Left ventricle myocardium inferior (tissue), 1 donor: ENCODE results near the gene PDE6B. TPM values are rescaled to one million over a fixed set of nuclear protein-coding genes. Genes with fewer than 3 reads are reported as not detected.

ENCODE experiments used
- DNase-seq: peaks from one replicate; pipeline ENCODE4 v3.0.0-alpha.2; 2020
- H3K27ac ChIP-seq: fragments of 200-600 bp; replicated peaks from 2 replicates; pipeline ENCODE4 v1.8.0; 2021
- H3K27me3 ChIP-seq: fragments of 200-600 bp; 2 replicates; pipeline ENCODE4 v1.8.0; 2021; ENCODE audit warnings: low read depth
- H3K36me3 ChIP-seq: fragments of 200-600 bp; 2 replicates; pipeline ENCODE4 v1.8.0; 2021
- H3K4me1 ChIP-seq: fragments of 200-600 bp; 2 replicates; pipeline ENCODE4 v1.8.0; 2021
- H3K4me3 ChIP-seq: fragments of 200-600 bp; 2 replicates; pipeline ENCODE4 v1.8.0; 2021; ENCODE audit warnings: mild to moderate bottlenecking, moderate library complexity
- H3K9me3 ChIP-seq: fragments of 200-600 bp; replicated peaks from 2 replicates; pipeline ENCODE4 v1.8.0; 2021
- intact Hi-C: fragments of 100-400 bp; cut with micrococcal nuclease; formaldehyde crosslinking; loops from one replicate; pipeline ENCODE4 v1.11.0; 2022
- total RNA-seq: library from RNA; stranded (reverse); fragmentation: NEBNext Ultra II Directional; extraction: Animal tissue kit (Norgen Biotek cat#: 25700); gene quantifications from one replicate; pipeline ENCODE4 v1.2.1, GENCODE V29; 2021
- TF ChIP-seq, protein P1 (sequence below): fragments of 200-600 bp; IDR thresholded peaks from 2 replicates; pipeline ENCODE4 v1.8.0; 2021; ENCODE audit warnings: antibody characterized with exemption, mild to moderate bottlenecking, borderline replicate concordance
- donor health status: DM: no; HTN: yes; CAD: no; lungs with severe emphysema.

PDE6B gene
- total RNA-seq, 1 donor from 2014 or later: 2.7 TPM

DNA sequence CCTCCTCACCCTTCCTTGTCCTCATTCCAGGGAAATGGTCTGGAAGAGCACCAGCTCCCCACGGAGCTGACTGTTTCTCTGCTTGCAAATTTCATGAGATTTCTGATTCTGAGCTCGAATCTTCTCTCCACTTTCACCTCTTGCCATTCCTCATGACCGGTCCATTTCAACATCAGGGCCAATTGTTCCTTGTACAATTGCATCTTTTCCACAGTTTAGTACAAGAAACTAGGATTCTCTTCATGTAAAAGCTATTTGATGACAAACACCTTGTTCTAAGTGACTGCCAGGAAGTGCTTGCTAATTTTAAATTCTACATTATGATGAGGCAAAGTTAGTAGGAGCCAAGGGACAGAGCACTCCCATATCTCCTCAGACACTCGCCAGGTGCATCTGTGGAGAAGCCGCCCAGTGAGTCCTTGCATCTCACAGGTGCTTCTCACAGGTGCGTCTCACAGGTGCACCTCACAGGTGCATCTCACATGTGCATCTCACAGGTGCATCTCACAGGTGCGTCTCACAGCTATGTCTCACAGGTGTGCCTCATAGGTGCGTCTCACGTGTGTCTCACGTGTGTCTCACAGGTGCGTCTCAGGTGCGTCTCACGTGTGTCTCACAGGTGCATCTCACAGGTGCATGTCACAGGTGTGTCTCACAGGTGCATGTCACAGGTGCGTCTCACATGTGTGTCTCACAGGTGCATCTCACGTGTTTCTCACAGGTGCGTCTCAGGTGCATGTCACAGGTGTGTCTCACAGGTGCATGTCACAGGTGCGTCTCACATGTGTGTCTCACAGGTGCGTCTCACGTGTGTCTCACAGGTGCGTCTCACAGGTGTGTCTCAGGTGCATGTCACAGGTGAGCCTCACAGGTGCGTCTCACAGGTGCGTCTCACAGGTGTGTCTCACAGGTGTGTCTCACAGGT, 3.0 kb upstream of the PDE6B start:
- TF ChIP-seq, protein P1, sequence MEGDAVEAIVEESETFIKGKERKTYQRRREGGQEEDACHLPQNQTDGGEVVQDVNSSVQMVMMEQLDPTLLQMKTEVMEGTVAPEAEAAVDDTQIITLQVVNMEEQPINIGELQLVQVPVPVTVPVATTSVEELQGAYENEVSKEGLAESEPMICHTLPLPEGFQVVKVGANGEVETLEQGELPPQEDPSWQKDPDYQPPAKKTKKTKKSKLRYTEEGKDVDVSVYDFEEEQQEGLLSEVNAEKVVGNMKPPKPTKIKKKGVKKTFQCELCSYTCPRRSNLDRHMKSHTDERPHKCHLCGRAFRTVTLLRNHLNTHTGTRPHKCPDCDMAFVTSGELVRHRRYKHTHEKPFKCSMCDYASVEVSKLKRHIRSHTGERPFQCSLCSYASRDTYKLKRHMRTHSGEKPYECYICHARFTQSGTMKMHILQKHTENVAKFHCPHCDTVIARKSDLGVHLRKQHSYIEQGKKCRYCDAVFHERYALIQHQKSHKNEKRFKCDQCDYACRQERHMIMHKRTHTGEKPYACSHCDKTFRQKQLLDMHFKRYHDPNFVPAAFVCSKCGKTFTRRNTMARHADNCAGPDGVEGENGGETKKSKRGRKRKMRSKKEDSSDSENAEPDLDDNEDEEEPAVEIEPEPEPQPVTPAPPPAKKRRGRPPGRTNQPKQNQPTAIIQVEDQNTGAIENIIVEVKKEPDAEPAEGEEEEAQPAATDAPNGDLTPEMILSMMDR: no peak
- Histone ChIP-seq H3K27ac (no peak overlapping the region), H3K4me1 (no peaks in the 10 kb centered on the region), H3K9me3 (no peaks in the 10 kb centered on the region), H3K36me3 (no peaks in the 10 kb centered on the region), H3K27me3 (peaks cover 83% of the 10 kb centered on the region), H3K4me3 (no peak overlapping the region)
- no peak for DNase-seq
- intact Hi-C loops: no loop called here

DNA sequence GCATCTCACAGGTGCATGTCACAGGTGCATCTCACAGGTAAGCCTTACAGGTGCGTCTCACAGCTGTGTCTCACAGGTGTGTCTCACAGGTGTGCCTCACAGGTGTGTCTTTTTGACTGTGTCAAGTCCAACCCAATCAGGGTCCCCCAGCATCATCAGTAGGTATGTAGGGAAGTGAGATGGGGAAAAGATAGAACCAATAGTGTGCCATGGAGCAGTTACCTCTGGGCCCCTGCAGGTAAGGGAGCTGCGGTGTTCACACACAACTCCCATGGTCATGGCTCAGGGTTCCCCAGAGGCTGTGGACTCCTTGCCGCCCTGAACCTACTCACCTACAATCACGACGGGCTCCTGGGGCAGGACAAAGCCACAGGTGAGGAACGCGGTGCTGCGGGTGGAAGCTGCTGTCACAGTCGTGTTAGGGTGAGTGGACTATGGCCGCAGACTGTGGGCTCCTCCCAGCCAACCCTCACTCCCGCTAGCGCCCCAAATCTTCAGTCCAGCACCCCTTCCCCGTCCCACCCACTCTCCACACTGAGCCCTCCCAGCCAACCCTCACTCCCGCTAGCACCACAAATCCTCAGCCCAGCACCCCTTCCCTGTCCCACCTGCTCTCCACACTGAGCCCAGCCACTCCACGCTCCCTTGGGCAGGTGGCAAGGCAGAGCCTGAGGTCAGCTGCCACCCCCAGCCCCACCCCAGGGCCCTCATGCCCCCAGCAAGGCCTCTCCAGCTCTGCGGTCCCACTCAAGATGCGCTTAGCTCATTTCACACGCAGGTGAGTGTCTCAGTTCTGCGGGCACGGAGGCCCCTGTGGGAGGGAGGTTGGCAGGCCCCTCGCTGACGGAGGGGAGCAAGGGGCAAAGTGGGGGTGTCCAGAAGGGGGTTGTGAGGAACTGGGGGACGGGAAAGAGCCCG, 2.1 kb upstream of the PDE6B start:
- H3K27me3 ChIP-seq: peaks cover 79% of the 10 kb centered on the region
- intact Hi-C loops: no loop called here
- DNase-seq: no peak

DNA sequence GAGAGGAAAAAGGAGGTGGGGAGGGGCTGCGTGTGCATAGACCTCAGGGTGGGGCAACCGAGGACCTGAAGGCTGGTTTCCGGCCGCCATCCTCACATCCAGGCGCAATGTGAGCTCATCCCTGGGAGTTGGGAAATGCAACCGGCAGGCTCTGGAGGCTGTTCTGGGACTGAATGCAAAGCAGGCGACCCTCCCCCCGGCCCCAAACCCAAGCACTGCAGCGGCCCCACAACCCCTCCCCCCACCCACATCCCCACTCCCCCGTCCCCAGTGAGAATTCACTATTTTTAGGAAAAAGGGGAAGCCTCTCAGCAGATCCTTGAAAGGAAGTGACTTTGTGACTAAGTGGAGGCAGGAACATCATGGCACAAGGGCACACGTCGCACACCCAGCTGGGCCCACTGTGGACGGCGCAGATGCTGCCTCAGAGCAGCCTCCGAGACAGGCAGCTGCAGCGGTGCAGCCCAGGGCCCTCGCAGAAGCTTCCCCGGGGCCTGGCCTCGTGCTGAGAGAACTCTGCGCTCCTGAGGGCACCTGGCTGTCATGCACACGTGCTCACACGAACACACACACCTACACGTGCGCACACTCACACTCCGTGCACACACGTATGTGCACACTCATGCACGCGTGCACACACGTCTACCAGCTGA, 1.3 kb upstream of the PDE6B start:
- no peak overlapping the region for H3K4me3 ChIP-seq
- H3K27me3 ChIP-seq: peaks cover 79% of the 10 kb centered on the region
- TF ChIP-seq, protein P1: no peak
- no peaks in the 10 kb centered on the region for H3K4me1 ChIP-seq
- H3K36me3 ChIP-seq: no peaks in the 10 kb centered on the region
- DNase-seq: no peak
- intact Hi-C loops: no loop called here
- no peaks in the 10 kb centered on the region for H3K9me3 ChIP-seq
- H3K27ac ChIP-seq: no peak overlapping the region

More for the DNA sequence above, 2.1 kb upstream of the PDE6B start:
- H3K36me3 ChIP-seq: no peaks in the 10 kb centered on the region
- TF ChIP-seq, protein P1: no peak
- H3K4me1 ChIP-seq: no peaks in the 10 kb centered on the region
- H3K9me3 ChIP-seq: no peaks in the 10 kb centered on the region
- H3K4me3 ChIP-seq: no peak overlapping the region
- no peak overlapping the region for H3K27ac ChIP-seq

DNA sequence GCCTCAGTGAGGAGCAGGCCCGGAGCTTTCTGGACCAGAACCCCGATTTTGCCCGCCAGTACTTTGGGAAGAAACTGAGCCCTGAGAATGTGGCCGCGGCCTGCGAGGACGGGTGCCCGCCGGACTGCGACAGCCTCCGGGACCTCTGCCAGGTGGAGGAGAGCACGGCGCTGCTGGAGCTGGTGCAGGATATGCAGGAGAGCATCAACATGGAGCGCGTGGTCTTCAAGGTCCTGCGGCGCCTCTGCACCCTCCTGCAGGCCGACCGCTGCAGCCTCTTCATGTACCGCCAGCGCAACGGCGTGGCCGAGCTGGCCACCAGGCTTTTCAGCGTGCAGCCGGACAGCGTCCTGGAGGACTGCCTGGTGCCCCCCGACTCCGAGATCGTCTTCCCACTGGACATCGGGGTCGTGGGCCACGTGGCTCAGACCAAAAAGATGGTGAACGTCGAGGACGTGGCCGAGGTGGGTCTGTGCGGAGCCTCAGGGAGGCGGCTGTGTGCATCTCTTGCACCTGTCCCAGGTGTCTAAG, 323 bp downstream of the PDE6B start:
- no peak overlapping the region for H3K4me3 ChIP-seq
- TF ChIP-seq, protein P1: no peak
- no peaks in the 10 kb centered on the region for H3K4me1 ChIP-seq
- no peak overlapping the region for H3K27ac ChIP-seq
- peak; percentile 12 for DNase-seq
- peaks cover 79% of the 10 kb centered on the region for H3K27me3 ChIP-seq
- intact Hi-C loops: no loop called here
- no peaks in the 10 kb centered on the region for H3K36me3 ChIP-seq
- H3K9me3 ChIP-seq: no peaks in the 10 kb centered on the region
